GM21723 (cell line): ENCODE results near the gene SH3RF3.

ENCODE experiments used
- ATAC-seq: cut with Tn5 transposase; IDR thresholded peaks from one replicate; pipeline ENCODE4 v1.9.1; 2021; ENCODE audit warnings: mild to moderate bottlenecking, moderate library complexity; ENCODE audit not compliant: unreplicated experiment

Gene SH3RF3

GRCh38 chr2:109439390-109439786 lies 310.4 kb downstream of the SH3RF3 start:
- ATAC-seq = no peak

- ATAC-seq = no peak
Observed at GRCh38 chr2:109439986-109440385, 311.0 kb downstream of the SH3RF3 start.

GRCh38 chr2:109440499-109441156 lies 311.6 kb downstream of the SH3RF3 start:
- ATAC-seq = no peak

GRCh38 chr2:109442715-109443319 lies 313.8 kb downstream of the SH3RF3 start:
- ATAC-seq = no peak

GRCh38 chr2:109444916-109445315 lies 315.9 kb downstream of the SH3RF3 start:
- ATAC-seq = no peak

- ATAC-seq = no peak
Observed at GRCh38 chr2:109446278-109447131, 317.5 kb downstream of the SH3RF3 start.

GRCh38 chr2:109447251-109447661 lies 318.3 kb downstream of the SH3RF3 start:
- no peak for ATAC-seq

GRCh38 chr2:109447776-109448175 lies 318.8 kb downstream of the SH3RF3 start:
- no peak for ATAC-seq

- ATAC-seq = no peak
Observed at GRCh38 chr2:109448207-109448606, 319.2 kb downstream of the SH3RF3 start.

GRCh38 chr2:109448946-109449788 lies 320.2 kb downstream of the SH3RF3 start:
- no peak for ATAC-seq

GRCh38 chr2:109450574-109451273 lies 321.7 kb downstream of the SH3RF3 start:
- no peak for ATAC-seq

GRCh38 chr2:109451671-109452070 lies 322.7 kb downstream of the SH3RF3 start:
- no peak for ATAC-seq

GRCh38 chr2:109452318-109453305 lies 323.6 kb downstream of the SH3RF3 start:
- ATAC-seq = no peak

GRCh38 chr2:109453371-109453995 lies 324.5 kb downstream of the SH3RF3 start:
- no peak for ATAC-seq

- ATAC-seq = no peak
Observed at GRCh38 chr2:109454304-109454703, 325.3 kb downstream of the SH3RF3 start.

- ATAC-seq = no peak
Observed at GRCh38 chr2:109454765-109455394, 325.9 kb downstream of the SH3RF3 start.

GRCh38 chr2:109455731-109456691 lies 327.0 kb downstream of the SH3RF3 start:
- ATAC-seq = no peak
